KMS-11 (cell line): ENCODE results near the gene ATP2A3.

Experiments
- H2AFZ ChIP-seq: fragments of 200-600 bp; sonication (generic); 2 replicates; pipeline ENCODE4 v1.6.1; 2016; ENCODE audit warnings: antibody characterized with exemption, mixed run types, low read depth
- H3K27ac ChIP-seq: fragments of 200-600 bp; sonication (generic); 2 replicates; pipeline ENCODE4 v1.6.1; 2016; ENCODE audit warnings: mild to moderate bottlenecking, mixed run types
- H3K27me3 ChIP-seq: fragments of 200-600 bp; sonication (generic); 2 replicates; pipeline ENCODE4 v1.6.1; 2017; ENCODE audit warnings: mild to moderate bottlenecking, low read depth, mixed run types, moderate library complexity; ENCODE audit not compliant: insufficient read depth
- H3K36me3 ChIP-seq: fragments of 200-600 bp; sonication (generic); 2 replicates; pipeline ENCODE4 v1.6.1; 2017; ENCODE audit warnings: mild to moderate bottlenecking, mixed run types; ENCODE audit not compliant: insufficient read depth
- H3K4me1 ChIP-seq: fragments of 200-600 bp; sonication (generic); 2 replicates; pipeline ENCODE4 v1.6.1; 2016; ENCODE audit warnings: mild to moderate bottlenecking, low read depth, mixed run types; ENCODE audit not compliant: poor library complexity, severe bottlenecking
- H3K4me2 ChIP-seq: fragments of 200-600 bp; sonication (generic); 2 replicates; pipeline ENCODE4 v1.7.0; 2016; ENCODE audit warnings: mild to moderate bottlenecking, mixed run types
- H3K4me3 ChIP-seq: fragments of 200-600 bp; sonication (generic); IDR thresholded peaks from 2 replicates; pipeline ENCODE4 v1.6.1; 2017; ENCODE audit warnings: low read depth, low read length, mixed read lengths; ENCODE audit not compliant: insufficient read depth
- H3K79me2 ChIP-seq: fragments of 200-600 bp; sonication (generic); 2 replicates; pipeline ENCODE4 v1.6.1; 2016; ENCODE audit warnings: low read depth, mixed run types; ENCODE audit not compliant: insufficient read depth
- H3K9ac ChIP-seq: fragments of 200-600 bp; sonication (generic); 2 replicates; pipeline ENCODE4 v1.6.1; 2016; ENCODE audit warnings: mild to moderate bottlenecking, mixed run types
- H4K20me1 ChIP-seq: fragments of 200-600 bp; sonication (generic); 2 replicates; pipeline ENCODE4 v1.6.1; 2016; ENCODE audit warnings: mild to moderate bottlenecking, mixed run types; ENCODE audit not compliant: insufficient read depth
- CTCF ChIP-seq: fragments of 200-600 bp; sonication (generic); conservative IDR thresholded peaks from 2 replicates; pipeline ENCODE4 v1.6.1; 2017; ENCODE audit warnings: low read depth, mild to moderate bottlenecking, antibody characterized with exemption, low read length, moderate library complexity, mixed read lengths

The ATP2A3 gene

GRCh38 chr17:4005296-4006164 lies 41.3 kb upstream of the ATP2A3 start:
- no peaks in the 10 kb centered on the region for H3K36me3 ChIP-seq
- no peak overlapping the region for H3K9ac ChIP-seq
- H4K20me1 ChIP-seq: no peaks in the 10 kb centered on the region
- no peak overlapping the region for H3K4me2 ChIP-seq
- no peaks in the 10 kb centered on the region for H3K4me1 ChIP-seq
- no peak overlapping the region for H3K4me3 ChIP-seq
- H3K79me2 ChIP-seq: no peaks in the 10 kb centered on the region
- no peak overlapping the region for H3K27ac ChIP-seq
- no peaks in the 10 kb centered on the region for H3K27me3 ChIP-seq
- TF ChIP-seq CTCF: no peak
- no peak overlapping the region for H2AFZ ChIP-seq

- Histone ChIP-seq H3K79me2 (no peaks in the 10 kb centered on the region), H4K20me1 (no peaks in the 10 kb centered on the region), H3K4me2 (no peak overlapping the region), H3K27me3 (no peaks in the 10 kb centered on the region), H3K4me3 (no peak overlapping the region), H3K9ac (no peak overlapping the region), H3K4me1 (no peaks in the 10 kb centered on the region), H2AFZ (no peak overlapping the region), H3K27ac (no peak overlapping the region), H3K36me3 (no peaks in the 10 kb centered on the region)
- TF ChIP-seq CTCF: peak; percentile 42; the same call in 1 of the 2 replicates
These were observed 40.5 kb upstream of the ATP2A3 start for GRCh38 chr17:4004517-4005295.

DNA sequence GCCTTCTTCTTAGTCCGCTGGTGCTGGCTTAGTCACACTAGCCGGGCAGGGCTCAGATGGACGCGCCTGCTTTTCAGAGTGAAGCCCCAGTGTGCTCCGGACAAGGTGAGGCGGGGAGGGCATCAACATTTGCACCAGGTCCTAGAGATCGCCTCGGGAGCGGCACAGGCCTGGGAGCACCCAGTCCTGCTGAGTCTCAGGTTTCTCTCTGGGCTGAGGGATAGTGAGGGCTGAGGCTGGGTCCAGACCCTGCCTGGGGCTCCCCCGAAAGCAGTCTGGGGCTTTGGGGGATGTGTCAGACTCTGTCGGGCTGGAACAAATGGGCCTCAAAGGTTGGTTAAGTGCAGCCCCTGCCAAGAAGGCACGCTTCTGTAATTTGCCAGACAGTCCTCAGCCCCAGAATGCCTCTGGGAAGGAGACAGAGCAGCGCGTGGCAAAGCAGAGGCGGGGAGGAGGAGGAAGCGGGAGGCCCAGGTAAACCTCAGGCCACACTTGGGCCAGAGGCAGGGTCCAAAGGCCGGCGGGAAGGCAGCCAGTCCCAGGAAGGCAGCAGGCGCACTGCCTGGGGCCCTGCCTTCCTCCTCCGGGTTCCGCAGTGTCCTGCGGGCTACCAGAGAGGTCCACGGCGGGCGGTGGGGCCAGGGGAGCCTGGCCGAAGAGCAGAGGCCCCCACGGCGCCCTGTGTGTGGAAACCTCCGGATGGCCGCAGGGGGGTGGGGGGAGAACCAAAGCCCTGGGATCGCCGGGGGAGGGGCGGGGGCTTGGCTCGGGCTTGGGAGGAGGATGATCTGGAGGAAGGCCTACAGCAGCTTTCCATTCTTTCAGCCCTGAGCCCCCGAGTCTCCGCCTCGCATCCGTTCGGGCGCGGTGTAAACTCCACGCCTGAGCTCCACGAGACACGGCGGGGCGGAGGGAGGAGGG lies 39.5 kb upstream of the ATP2A3 start:
- Histone ChIP-seq H3K27ac (no peak overlapping the region), H3K4me2 (no peak overlapping the region), H3K79me2 (no peaks in the 10 kb centered on the region), H3K36me3 (no peaks in the 10 kb centered on the region), H3K27me3 (no peaks in the 10 kb centered on the region), H3K4me1 (no peaks in the 10 kb centered on the region), H4K20me1 (no peaks in the 10 kb centered on the region), H3K9ac (no peak overlapping the region), H2AFZ (no peak overlapping the region), H3K4me3 (no peak overlapping the region)
- TF ChIP-seq CTCF: no peak

DNA sequence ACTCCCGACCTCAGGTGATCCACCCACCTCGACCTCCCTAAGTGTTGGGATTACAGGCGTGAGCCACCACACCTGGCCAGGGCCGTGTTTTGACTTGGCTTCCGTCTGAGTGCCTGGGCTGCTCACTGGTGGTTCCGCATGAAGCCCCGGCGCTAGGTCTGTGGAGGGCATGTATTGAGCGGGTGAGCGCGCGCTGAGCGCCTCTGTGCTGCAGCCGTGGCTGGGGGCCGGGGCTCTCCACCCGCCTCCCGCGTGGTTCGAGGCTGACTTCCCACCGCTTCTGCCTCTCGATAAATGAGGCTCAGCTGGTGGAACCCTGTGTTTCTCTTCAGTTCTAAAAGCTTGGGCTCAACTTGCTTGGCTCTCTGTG lies 38.9 kb upstream of the ATP2A3 start:
- no peak overlapping the region for H3K4me3 ChIP-seq
- no peaks in the 10 kb centered on the region for H3K36me3 ChIP-seq
- H3K27me3 ChIP-seq: no peaks in the 10 kb centered on the region
- no peaks in the 10 kb centered on the region for H4K20me1 ChIP-seq
- H3K79me2 ChIP-seq: no peaks in the 10 kb centered on the region
- H3K27ac ChIP-seq: no peak overlapping the region
- H2AFZ ChIP-seq: no peak overlapping the region
- H3K9ac ChIP-seq: no peak overlapping the region
- no peak for TF ChIP-seq CTCF
- H3K4me1 ChIP-seq: no peaks in the 10 kb centered on the region
- H3K4me2 ChIP-seq: no peak overlapping the region
